Measurements from ENCODE around the gene ITGA11.

Gene ITGA11

GRCh38 chr15:68276668-68277067 is 155.3 kb downstream of the ITGA11 start:
- DNase-seq = no peak
- in situ Hi-C loops (cut with HindIII; ENCODE audit: low pct_ligation_motif_present, low pct_unique_long_range_greater_than_20kb, low sequenced_read_pairs) = no loop called here

- in situ Hi-C loops (cut with HindIII; ENCODE audit: low pct_ligation_motif_present, low pct_unique_long_range_greater_than_20kb, low sequenced_read_pairs) = no loop called here
- no peak for DNase-seq
These were observed 156.7 kb downstream of the ITGA11 start for GRCh38 chr15:68275165-68275746.

GRCh38 chr15:68274201-68274848 is 157.6 kb downstream of the ITGA11 start:
- in situ Hi-C loops (cut with HindIII; ENCODE audit: low pct_ligation_motif_present, low pct_unique_long_range_greater_than_20kb, low sequenced_read_pairs) = no loop called here
- no peak for DNase-seq

DNA sequence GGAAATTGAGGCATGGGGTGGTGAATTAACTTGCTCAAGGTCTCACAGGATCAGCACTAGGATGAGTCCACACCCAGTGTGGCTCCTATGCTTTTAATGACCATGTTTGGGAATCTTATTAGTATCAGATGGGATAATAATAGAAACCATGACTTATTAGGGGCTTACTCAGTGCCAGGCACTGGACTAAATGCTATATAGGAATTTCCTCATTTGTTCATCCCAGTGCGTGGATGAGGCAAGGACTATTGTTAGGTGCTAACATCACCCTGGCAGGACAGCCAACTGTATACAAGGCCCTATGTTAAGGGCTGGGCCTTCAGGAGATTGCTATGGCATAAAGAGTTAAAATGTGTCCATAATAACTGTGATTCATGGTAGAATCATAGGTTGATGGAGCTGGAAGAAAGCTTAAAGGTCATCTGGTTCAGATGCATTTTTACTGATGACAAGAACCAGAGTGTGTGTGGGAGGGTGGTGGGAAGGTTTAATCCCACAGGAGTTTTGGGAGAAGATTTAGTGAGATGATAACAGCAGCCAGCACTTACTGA is 159.2 kb downstream of the ITGA11 start:
- no peak for DNase-seq
- in situ Hi-C loops (cut with HindIII; ENCODE audit: low pct_ligation_motif_present, low pct_unique_long_range_greater_than_20kb, low sequenced_read_pairs) = no loop called here

DNA sequence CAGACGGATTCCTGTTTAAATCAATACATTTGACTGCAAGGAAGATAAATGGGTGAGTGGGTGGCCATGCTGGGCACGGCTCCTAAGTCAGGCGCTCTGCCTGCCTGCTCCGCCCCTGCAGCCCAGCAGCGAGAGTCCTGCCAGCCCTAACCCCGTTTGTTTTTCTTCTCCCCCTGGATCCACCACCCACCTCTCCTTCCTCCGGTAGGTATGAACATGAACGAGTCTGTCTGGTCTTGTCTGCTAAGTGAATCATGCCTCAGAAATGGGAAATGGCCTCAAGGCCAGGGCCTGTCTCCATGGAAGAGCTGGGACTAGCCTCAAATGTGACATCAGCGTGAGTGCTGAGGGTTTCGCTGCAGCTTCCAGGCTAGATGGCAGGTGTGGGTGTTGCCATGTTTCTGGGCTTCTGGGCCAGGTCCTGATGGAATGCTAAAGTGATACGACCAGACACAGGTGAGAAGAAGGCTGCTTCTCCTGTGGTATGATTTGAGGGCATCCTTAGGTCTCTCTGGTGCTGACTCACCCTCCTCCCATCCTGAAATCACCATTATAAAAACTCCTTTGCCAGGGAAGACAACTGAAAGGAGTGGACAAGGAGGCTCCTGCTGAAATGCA is 160.0 kb downstream of the ITGA11 start:
- in situ Hi-C loops (cut with HindIII; ENCODE audit: low pct_ligation_motif_present, low pct_unique_long_range_greater_than_20kb, low sequenced_read_pairs) = no loop called here
- DNase-seq = peak; percentile 53

DNA sequence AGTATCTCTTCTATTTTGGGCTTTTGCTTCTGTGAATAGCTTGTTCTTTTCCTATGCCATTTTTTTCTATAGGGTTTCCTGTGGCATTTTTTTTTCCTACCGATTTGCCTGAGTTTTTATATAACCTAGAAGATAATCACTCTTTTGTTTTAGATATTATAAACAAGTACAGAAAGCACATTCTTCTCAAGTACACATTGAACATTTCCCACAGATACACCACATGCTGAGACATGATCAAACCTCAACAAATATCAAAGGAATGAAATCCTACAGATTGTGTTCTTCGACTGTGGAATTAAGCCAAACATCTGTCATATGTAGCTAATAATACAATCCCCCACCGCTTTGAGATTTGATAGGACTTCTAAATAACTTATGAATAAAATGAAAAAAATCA is 163.6 kb downstream of the ITGA11 start:
- in situ Hi-C loops (cut with HindIII; ENCODE audit: low pct_ligation_motif_present, low pct_unique_long_range_greater_than_20kb, low sequenced_read_pairs) = no loop called here
- no peak for DNase-seq

DNA sequence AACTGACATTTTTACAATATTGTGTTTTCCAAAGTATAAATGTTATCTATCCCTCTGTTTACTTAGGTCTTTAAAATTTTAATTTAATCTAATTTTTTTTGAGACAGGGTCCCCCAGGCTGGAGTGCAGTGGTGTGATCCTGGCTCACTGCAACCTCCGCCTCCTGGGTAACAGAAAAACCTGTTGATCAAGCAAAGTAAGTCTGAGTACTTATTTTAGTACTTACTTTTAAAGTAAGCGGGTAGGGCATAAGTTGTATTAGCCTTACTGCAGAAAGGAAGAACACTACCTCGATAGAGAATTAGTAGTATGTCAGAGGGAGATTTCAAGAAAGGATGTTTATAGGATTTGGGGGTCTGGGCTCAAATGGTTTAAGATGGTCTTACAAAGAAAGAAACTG is 166.3 kb downstream of the ITGA11 start:
- in situ Hi-C loops (cut with HindIII; ENCODE audit: low pct_ligation_motif_present, low pct_unique_long_range_greater_than_20kb, low sequenced_read_pairs) = no loop called here
- no peak for DNase-seq

DNA sequence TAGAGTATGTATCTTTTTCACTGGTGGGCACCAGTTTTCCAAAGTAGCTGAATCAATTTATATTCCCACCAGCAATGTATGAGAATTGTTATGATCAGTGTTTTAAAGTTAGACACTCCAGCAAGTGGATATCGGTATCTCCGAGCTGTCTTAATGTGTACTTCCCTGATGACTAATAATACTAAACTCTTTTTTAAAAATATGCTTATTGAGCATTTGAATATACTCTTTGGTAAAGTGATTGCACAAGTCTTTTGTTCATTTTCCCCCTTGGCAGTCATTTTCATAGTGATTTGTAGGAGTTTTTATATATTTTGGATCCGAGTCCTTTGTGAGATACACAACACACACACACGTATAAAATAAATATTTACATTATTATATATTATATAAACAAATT is 166.9 kb downstream of the ITGA11 start:
- no peak for DNase-seq
- in situ Hi-C loops (cut with HindIII; ENCODE audit: low pct_ligation_motif_present, low pct_unique_long_range_greater_than_20kb, low sequenced_read_pairs) = no loop called here

DNA sequence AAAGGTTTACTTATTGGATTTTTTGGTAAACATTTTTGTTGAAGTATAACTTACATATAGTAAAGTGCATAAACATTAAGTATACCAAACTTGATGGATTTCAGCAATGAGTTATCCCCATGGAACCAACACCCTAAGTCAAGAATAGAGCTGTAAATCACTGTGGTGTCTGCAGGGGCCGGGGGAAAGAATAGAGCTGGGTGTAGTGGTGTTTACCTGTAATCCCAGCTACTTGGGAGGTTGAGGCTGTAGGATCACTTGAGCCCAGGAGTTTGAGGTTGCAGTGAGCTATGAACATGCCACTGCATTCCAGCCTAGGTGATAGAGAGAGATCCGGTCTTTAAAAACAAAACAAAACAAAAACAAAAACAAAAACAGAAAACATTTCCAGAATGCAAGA is 167.7 kb downstream of the ITGA11 start:
- no peak for DNase-seq
- in situ Hi-C loops (cut with HindIII; ENCODE audit: low pct_ligation_motif_present, low pct_unique_long_range_greater_than_20kb, low sequenced_read_pairs) = no loop called here

GRCh38 chr15:68262514-68263356 is 169.2 kb downstream of the ITGA11 start:
- no peak for DNase-seq
- in situ Hi-C loops (cut with HindIII; ENCODE audit: low pct_ligation_motif_present, low pct_unique_long_range_greater_than_20kb, low sequenced_read_pairs) = no loop called here

DNA sequence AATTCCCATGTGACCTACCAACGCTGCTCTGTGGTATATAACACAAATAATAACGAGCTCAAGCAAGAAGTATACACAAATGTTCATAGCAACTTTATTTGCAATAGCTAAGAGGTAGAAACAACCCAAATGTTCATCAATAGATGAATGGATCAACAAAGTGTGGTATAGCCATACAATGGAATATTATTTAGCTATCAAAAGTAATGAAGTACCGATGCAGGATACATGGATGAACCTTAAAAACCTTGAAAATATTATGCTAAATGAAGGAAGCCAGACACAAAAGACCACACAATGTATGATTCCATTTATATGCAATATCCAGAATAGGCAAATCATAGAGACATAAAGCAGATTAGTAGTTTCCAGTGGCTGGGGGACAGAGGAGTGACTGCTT is 170.0 kb downstream of the ITGA11 start:
- in situ Hi-C loops (cut with HindIII; ENCODE audit: low pct_ligation_motif_present, low pct_unique_long_range_greater_than_20kb, low sequenced_read_pairs) = no loop called here
- no peak for DNase-seq

GRCh38 chr15:68261241-68261640 is 170.7 kb downstream of the ITGA11 start:
- in situ Hi-C loops (cut with HindIII; ENCODE audit: low pct_ligation_motif_present, low pct_unique_long_range_greater_than_20kb, low sequenced_read_pairs) = no loop called here

GRCh38 chr15:68259883-68260282 is 172.1 kb downstream of the ITGA11 start:
- no peak for DNase-seq
- in situ Hi-C loops (cut with HindIII; ENCODE audit: low pct_ligation_motif_present, low pct_unique_long_range_greater_than_20kb, low sequenced_read_pairs) = no loop called here

More at GRCh38 chr15:68261241-68261640, 170.7 kb downstream of the ITGA11 start:
- no peak for DNase-seq

- in situ Hi-C loops (cut with HindIII; ENCODE audit: low pct_ligation_motif_present, low pct_unique_long_range_greater_than_20kb, low sequenced_read_pairs) = no loop called here
- no peak for DNase-seq
These were observed 173.3 kb downstream of the ITGA11 start for GRCh38 chr15:68258692-68259091.

- DNase-seq = peak; percentile 64
- in situ Hi-C loops (cut with HindIII; ENCODE audit: low pct_ligation_motif_present, low pct_unique_long_range_greater_than_20kb, low sequenced_read_pairs) = no loop called here
These were observed 175.1 kb downstream of the ITGA11 start for GRCh38 chr15:68256675-68257450.

DNA sequence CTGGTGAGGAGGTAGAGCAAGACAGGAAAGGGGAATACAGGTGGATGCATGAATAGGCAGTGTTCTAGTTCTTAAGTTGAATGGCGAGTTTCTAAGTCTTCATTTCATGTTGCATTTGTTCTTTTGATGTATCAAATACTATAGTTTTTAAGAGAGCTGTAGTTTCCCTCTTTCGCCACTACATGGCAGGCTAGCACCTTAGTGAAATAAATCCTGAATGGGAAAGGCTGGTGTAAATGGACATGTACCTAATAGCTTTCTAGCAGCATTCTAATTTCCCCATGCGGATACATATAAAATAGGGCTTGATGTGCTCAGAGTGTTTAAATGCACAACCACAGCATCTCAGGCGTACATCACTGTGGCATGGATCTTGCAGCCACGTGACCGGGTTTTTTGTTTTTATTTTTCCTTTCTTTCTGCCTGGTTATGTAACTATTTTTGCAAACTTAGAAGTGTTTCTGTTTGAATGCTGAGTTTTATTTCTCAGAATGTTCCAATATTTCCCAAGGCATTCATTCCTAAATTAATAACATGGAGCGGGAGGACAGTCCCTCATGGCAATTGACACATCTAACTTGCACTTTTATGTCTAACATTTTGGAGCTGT is 178.9 kb downstream of the ITGA11 start:
- in situ Hi-C loops (cut with HindIII; ENCODE audit: low pct_ligation_motif_present, low pct_unique_long_range_greater_than_20kb, low sequenced_read_pairs) = no loop called here
- peak; percentile 76 for DNase-seq

DNA sequence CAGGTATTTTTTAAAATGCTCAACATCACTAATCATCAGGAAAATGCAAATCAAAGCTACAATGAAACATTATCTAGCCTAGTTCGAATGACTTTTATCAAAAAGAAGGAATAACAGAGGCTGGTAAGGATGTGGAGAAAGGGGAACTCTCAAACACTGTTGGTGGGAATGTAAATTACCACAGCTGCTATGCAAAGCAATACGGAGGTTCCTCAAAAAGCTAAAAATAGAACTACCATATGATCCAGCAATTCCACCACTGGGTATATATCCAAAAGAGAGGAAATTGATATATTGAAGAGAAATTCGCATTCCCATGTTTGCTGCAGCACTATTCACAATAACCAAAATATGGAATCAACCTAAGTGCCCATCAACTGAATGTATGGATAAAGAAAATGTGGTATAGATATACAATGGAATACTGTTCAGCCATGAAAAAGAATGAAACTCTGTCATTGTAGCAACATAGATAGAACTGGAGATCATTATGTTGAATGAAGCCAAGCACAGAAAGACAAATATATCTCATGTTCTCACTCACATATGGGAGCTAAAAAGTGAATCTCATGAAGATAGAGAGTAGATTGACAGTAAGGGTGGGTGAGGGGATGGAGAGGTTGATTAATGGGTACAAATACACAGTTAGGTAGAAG is 182.8 kb downstream of the ITGA11 start:
- no peak for DNase-seq
- in situ Hi-C loops (cut with HindIII; ENCODE audit: low pct_ligation_motif_present, low pct_unique_long_range_greater_than_20kb, low sequenced_read_pairs) = no loop called here
